NCI-H1048 (cell line): Measurements from ENCODE around the gene CRY2.
"Not testable (repeated sequence)": the region's sequence is repeated elsewhere in the genome, so short reads cannot be mapped to it uniquely, and the experiment has no call there.

Experiments used
- DNase-seq: peaks from one replicate; lab custom pipeline; 2025; lab: John Stamatoyannopoulos, UW

CRY2 gene

DNA sequence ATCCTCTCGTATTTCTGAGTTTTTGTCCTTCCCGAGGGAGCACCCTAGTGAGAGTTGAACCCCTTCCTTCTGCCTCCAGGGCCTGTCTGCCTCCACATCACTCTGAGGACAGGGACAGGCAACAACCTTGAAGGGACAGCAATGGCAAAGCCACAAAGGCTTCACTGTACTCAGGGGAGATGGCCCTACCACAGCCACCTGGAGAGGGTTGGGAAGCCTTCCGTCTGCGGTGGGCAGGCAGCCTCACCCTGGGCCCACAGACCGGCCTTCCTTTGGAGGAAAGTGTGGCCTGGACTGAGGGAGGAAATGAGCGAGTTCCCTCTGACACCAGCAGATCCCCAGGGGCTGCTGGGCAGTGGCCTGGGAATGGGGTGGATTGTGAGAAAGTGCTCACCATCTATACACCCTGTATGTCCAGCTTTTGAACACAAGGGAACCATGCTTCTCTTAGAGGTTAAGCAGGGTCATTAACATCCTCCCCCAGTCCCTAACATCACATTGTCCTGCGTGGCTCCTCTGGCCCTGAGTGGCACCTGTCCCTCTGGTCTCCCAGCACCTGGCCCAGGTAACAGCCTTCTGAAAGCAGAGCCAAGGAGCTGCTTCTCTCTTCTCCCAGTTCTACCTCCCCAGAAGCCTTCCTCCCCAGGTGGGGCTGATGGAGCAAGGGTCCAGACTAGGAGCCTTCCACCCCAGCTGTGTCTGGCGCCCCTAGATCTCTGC is 35.5 kb upstream of the CRY2 start:
- no peak for DNase-seq

DNA sequence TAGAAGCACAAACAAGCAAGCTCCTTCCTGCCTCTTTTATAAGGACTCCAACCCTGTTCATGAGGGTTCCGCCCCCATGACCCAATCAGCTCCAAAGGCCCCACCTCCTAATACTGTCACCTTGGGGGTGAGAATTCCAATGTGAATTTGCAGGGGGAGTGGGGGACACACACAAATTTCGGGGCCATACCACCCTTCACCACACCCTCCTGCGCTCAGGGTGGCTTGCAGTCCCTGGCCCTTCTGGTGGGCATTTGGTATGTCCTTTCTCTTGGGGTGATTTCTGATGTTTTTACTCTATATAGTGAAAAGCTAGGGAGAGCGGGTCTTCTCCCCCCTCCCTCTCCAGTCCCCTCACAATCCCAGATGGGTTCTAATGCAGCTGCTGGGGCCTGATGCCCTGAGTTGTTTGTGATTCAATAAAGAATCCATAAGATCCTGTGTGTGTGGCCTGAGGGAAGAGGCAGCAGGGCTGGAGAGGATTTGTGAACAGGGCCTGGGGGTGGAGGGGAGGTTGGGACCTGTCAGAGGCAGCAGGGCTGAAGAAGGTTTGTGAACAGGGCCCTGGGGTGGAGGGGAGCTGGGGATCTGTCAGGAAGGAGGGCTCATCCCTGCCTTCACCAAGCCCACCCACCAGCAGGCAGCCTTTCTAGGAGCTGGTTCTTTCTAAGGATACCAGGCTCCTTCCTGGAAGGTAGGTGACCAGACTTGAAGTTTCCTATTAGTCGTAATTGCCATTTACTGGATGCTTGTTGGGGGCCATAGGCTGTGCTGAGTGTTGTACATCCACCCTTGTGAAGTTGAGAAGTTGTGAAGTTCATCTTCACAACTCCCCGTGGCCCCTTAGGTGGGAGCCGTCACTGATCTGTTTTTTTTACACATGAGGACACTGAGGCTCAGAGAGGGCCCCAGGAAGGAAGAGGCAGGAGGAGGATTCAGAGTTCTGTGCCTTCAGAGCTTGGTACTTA is 34.4 kb upstream of the CRY2 start:
- DNase-seq, result no peak

DNA sequence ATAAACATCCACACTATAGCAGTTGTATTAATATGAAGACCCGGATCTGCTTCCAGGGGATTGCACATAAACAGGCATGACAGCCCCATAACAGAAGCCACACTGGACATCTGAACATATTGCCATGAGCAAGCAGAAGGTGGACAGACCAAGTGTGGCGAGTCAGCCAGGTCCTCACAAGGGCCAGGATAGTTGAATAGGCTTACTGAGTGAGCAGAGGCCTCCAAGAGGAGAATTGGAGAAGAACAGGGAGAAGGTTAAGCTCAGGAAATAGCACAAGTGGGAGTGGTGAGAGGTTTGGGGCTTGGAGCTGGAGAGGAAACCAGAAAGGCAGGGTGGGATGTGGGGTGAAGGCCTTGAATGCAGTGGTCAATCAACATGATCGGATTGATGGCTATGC is 31.5 kb upstream of the CRY2 start:
- DNase-seq, result no peak

- peak; percentile 44 for DNase-seq
Measured at GRCh38 chr11:45816614-45817013, 30.7 kb upstream of the CRY2 start.

DNA sequence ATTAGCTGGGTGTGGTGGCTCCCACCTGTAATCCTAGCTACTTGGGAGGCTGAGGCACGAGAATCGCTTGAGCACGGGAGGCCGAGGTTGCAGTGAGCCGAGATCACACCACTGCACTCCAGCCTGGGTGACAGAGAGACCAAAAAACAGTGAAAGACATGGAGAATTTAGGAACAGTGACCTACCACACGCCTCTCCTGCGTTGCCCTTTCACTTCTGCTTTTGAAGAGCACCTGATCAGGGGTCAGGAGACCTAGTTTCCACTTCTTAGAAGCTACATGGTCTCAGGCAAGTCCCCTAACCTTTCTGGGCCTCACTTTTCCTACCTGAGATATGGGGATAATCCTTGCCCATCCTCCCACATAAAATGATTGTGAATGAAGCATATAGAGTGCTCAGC is 30.1 kb upstream of the CRY2 start:
- no peak for DNase-seq

- DNase-seq, result no peak
Measured at GRCh38 chr11:45818961-45819605, 28.2 kb upstream of the CRY2 start.

DNA sequence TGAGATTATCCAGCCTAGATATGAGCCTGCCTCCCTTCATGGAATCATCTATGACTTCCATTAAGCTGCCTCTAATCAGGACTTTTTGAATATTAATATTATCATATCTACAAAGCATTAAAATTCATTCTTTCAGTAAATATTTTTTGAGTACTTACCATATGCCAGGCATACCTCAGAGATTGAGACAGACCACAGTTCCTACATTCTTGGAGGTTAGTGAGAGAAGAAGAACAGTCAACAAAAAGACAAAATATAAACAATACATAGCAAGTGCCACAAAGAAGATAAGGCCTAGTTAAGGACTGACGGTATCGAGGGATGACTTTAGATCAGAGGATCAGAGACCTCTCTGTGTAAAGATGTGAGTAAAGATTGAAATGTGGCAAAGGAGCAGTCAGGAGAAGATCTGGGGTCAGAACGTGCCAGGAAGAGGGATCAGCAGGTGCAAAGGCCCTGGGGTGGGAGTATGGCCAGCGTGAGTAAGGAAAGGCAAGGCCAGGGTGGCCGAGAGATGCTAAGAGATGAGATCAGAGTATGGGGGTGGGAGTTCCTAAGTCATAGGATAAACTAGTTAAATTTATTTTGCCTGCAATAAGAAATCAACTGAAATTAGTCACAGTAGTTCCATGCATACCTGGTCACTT is 26.9 kb upstream of the CRY2 start:
- no peak for DNase-seq

GRCh38 chr11:45826492-45826891 is 20.8 kb upstream of the CRY2 start:
- not testable (repeated sequence) for DNase-seq

DNA sequence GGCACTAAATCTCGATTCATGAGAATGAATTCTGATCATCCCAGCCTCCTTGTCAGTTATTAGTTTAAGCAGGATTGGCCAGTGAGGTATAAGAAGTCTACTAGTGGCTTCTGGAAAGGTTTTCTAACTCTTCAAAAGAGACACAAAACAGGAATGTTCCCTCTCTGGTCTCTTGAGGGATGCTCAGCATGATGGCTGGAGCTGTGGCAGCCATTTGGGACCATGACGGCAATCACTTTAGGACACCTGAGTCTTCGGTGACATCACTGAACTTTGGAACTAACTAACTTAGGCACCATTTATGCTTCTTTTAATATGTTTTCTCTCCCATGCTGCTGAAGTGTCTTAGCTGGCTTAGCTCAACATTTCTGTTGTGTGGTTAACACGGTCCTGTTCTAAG is 20.2 kb upstream of the CRY2 start:
- no peak for DNase-seq

DNA sequence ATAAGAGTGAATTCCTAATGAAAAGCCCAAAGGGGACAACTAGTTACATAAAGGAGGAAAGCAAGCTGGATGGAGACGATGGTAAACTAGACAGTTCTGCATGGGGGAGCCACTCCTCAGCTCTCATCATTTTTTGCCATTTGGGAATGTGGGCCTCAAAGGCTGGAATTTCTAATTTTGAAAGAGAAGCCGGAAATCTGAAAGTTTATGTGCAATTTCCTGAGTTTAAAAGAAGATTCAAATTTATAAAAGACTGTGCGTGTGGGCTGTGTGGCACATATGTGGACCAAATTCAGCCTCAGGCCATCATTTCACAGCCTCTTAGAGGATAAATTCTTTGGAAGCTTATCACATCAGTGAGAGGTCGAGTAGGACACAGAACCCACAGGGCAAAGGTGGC is 18.3 kb upstream of the CRY2 start:
- DNase-seq, result no peak

DNA sequence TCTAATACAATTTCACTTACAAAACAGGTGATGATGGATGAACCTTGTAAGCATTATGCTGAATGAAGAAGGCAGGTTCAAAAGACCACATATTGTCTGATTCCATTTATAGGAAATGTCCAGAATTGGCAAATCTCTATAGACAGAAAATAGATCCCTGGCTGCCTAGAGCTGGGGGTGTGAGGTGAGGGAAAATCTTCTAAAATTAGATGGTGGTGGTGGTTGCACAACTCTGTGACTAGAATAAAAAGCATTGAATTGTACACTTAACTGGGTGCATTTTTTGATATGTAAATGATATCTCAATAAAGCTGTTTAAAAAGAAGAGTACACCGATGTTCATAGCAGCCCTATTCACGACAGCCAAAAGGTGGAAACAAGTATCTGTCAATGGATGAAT is 16.7 kb upstream of the CRY2 start:
- no peak for DNase-seq

- DNase-seq, result no peak
Measured at GRCh38 chr11:45832811-45833441, 14.3 kb upstream of the CRY2 start.

DNA sequence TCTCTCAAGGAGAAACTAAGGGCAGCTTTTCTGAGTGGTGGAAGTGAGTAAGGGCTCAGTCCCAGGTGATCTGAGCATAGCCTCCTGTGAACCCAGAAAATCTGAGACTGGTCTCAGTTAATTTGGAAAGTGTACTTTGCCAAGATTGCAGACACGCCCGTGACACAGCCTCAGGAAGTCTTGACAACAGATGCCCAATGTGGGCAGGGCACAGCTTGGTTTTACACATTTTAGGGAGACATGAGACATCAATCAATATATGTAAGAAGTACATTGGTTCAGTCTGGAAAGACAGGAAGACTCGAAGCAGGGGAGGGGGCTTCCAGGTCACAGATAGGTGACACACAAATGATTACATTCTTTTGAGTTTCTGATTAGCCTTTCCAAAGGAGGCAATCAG is 13.5 kb upstream of the CRY2 start:
- no peak for DNase-seq

DNA sequence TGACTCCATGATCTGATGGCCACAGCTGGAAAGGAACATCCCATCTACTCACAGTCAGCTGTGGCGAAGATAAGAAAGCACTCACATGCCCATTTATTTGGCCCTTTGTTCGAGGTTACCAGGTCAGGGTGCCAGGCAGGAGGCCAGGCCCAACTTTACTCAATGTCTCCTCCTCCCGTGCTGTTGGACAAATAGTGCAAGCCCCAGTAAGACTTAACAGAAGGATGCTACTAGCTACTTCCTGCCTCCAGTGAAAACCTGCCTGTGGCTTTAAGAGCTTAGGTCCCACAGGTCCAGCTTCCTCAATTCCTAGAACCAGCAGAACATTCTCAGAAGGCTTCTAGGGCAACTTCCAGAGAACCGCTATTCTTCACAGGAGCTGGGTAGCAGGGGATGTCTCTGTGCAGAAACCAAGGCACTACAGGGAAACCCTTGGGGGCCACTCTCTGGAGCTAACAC is 12.9 kb upstream of the CRY2 start:
- no peak for DNase-seq

- no peak for DNase-seq
Measured at GRCh38 chr11:45839204-45839603, 8.1 kb upstream of the CRY2 start.

DNA sequence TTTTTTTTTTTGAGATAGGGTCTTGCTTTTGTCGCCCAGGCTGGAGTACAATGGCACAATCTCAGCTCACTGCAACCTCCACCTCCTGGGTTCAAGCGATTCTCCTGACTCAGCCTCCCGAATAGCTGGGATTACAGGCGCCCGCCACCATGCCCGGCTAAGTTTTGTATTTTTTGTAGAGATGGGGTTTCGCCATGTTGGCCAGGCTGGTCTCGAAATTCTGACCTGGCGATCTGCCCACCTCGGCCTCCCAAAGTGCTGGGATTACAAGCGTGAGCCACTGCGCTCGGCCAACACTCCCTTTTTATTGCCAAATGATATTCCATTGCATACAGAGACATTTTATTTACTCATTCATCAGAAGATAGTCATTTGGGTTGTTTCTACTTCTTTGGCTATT is 7.0 kb upstream of the CRY2 start:
- not testable (repeated sequence) for DNase-seq

GRCh38 chr11:45843158-45843924 is 3.9 kb upstream of the CRY2 start:
- peak; percentile 62 for DNase-seq

- no peak for DNase-seq
Measured at GRCh38 chr11:45844822-45845578, 2.3 kb upstream of the CRY2 start.

DNA sequence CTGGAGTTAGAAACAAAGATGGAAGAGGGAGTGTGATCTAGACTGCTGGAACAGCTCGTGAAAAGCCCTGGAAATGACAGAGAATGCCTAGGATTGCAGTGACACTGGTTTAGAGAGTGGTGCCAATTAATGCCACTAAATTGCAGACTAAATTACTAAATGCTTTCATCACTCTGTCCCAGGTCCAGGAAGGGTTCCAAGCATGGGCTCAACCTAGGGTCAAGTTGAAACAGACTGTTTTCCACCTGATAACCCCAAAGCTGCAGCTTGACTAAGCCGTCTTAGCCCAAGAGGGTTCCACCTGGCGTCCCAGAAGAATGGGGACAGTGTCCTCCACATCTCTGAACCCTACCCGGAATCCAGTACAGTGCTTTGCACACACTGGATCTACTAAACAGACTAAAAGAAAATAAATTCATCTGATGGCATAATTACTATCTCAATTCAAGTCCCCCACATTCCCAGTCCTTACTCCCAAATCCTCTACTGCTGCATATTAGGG is 1.1 kb upstream of the CRY2 start:
- no peak for DNase-seq

DNA sequence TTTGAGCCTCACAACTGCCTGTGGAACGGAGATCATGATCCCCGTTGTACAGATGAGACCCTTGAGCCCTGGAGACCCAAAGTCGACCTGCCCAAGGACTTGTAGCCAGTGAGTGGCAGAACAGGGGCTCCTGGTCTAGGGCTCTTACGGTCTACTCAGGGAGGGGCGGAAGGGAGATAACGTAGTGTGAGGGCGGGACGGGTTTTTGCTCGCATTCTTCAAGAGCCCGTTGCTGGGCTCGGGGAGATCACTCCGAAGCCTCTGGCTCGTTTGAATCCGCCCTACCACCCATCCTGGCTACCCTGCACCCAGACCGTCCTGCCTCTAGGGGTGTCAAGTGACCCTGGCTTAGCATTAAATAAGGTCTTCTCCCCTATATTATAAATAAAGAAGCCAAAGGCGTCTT is 639 bp downstream of the CRY2 start:
- DNase-seq, result no peak
